ENCODE results near the gene CLMP.

Gene CLMP

DNA sequence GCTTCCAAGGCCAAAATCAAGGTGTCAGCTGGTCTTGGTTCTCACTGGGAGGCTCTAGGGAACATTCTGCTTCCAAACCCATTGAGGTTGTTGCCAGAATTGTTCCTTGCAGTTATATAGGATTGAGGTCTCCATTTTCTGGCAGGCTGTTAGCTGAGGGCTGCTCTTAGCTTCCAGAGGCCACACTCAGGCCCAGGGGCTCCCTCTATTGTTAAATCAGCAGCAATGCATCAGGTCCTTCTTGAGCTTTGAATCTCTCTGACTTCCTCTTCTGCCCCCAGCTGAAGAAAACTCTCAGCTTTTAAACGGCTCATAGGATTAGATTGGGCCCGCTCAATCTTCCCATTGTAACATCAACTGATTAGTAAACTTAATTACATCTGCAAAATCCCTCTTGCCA, 174.1 kb downstream of the CLMP start:
- H3K4me3 ChIP-seq (replicated peaks; ENCODE audit: insufficient read depth, low read length), result no peak overlapping the region
- H3K27ac ChIP-seq (replicated peaks), result no peak overlapping the region
- TF ChIP-seq POLR2AphosphoS5 (IDR thresholded peaks at IDR 0.05; ENCODE audit: low read depth), result no peak
- TF ChIP-seq SPI1 (IDR thresholded peaks at IDR 0.05; ENCODE audit: borderline replicate concordance, low read depth), result peak; percentile 92
- TF ChIP-seq GABPA (IDR thresholded peaks at IDR 0.05; ENCODE audit: low read depth), result no peak
- TF ChIP-seq, protein P1, sequence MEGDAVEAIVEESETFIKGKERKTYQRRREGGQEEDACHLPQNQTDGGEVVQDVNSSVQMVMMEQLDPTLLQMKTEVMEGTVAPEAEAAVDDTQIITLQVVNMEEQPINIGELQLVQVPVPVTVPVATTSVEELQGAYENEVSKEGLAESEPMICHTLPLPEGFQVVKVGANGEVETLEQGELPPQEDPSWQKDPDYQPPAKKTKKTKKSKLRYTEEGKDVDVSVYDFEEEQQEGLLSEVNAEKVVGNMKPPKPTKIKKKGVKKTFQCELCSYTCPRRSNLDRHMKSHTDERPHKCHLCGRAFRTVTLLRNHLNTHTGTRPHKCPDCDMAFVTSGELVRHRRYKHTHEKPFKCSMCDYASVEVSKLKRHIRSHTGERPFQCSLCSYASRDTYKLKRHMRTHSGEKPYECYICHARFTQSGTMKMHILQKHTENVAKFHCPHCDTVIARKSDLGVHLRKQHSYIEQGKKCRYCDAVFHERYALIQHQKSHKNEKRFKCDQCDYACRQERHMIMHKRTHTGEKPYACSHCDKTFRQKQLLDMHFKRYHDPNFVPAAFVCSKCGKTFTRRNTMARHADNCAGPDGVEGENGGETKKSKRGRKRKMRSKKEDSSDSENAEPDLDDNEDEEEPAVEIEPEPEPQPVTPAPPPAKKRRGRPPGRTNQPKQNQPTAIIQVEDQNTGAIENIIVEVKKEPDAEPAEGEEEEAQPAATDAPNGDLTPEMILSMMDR (IDR thresholded peaks at IDR 0.05; ENCODE audit: insufficient read depth, low read length), result peak; percentile 89
- TF ChIP-seq, protein P2, sequence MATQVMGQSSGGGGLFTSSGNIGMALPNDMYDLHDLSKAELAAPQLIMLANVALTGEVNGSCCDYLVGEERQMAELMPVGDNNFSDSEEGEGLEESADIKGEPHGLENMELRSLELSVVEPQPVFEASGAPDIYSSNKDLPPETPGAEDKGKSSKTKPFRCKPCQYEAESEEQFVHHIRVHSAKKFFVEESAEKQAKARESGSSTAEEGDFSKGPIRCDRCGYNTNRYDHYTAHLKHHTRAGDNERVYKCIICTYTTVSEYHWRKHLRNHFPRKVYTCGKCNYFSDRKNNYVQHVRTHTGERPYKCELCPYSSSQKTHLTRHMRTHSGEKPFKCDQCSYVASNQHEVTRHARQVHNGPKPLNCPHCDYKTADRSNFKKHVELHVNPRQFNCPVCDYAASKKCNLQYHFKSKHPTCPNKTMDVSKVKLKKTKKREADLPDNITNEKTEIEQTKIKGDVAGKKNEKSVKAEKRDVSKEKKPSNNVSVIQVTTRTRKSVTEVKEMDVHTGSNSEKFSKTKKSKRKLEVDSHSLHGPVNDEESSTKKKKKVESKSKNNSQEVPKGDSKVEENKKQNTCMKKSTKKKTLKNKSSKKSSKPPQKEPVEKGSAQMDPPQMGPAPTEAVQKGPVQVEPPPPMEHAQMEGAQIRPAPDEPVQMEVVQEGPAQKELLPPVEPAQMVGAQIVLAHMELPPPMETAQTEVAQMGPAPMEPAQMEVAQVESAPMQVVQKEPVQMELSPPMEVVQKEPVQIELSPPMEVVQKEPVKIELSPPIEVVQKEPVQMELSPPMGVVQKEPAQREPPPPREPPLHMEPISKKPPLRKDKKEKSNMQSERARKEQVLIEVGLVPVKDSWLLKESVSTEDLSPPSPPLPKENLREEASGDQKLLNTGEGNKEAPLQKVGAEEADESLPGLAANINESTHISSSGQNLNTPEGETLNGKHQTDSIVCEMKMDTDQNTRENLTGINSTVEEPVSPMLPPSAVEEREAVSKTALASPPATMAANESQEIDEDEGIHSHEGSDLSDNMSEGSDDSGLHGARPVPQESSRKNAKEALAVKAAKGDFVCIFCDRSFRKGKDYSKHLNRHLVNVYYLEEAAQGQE (IDR thresholded peaks at IDR 0.05; ENCODE audit: insufficient replicate concordance, low read depth), result no peak
- peaks cover 5% of the 10 kb centered on the region for H3K27me3 ChIP-seq (ENCODE audit: insufficient read depth, poor library complexity, severe bottlenecking)
- DNase-seq (ENCODE audit: low read depth in 1 of 2, low spot score in 1 of 2), result peak; percentile 17 to 65
